HG02884 (cell line): ENCODE results near the gene CCDC85B.

Experiments used
- ATAC-seq: cut with Tn5 transposase; IDR thresholded peaks from one replicate; pipeline ENCODE4 v1.9.1; 2021; ENCODE audit warnings: mild to moderate bottlenecking, moderate library complexity; ENCODE audit not compliant: unreplicated experiment

The CCDC85B gene

DNA sequence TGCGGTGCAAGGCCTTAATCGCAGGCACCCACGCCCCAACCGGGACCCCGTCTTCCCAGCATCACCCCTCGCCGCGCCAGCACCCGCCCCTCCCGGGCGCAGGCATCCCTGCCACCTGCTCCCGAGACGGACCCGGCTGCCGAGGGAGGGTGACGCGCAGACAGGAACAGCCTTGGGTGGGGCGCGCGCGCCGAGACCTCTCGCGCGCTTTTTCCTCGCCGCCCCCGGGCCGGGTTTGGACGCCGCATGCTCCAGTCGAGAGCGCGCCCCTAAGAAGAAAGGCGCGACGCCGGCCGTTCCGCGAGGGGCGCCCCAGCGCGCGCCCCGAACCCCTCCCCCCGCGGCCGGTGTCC, 33.0 kb upstream of the CCDC85B start:
- no peak for ATAC-seq

DNA sequence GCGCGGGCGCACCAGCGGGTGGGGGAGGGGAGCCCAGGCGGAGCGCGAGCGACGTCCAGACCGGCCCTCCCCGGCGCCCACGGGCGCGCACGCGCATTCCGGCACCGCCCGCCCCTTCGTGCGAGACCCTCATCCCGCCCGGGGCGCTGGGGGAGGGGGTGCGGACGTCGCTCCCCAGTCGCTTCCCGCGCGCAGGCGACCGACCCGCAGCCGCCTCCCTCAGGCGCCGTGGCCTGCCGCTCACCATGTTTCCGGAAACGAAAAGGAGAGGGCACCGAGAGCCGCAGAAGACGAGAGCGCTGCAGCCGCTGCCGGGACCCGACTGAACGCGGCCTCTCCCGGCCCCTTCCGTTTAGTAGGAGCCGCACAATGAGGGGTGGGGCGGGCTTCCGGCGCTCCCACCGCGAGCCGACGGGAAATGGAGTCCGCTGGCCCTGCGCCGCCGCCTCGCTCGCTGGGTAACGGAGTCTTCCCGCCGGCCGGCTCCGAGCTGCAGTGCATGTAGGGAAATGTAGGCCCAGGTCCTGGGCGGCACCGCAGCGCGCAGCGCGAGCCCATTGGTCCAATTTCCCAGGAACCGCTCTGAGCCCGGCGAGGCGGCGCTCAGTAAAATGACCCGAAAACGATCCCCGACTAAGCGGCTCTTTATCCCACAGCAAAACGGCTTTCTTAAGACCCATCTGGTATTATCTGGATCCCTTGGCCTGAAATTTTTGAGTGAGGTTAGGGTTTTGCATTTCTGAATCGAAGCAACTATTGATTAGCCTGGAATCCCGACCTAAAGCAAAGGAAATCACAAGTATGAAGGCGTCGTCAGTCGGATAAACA, 32.4 kb upstream of the CCDC85B start, which contains the start of gene CFL1:
TSS of gene CFL1 (minus strand) at position 328 of the 828 bp plus-strand sequence. CDS start at position 247, 81 bp downstream.
- ATAC-seq: peak; percentile 38

GRCh38 chr11:65858681-65859087, 31.8 kb upstream of the CCDC85B start:
- no peak for ATAC-seq

GRCh38 chr11:65859095-65859811, 31.2 kb upstream of the CCDC85B start:
- peak; percentile 48 for ATAC-seq

DNA sequence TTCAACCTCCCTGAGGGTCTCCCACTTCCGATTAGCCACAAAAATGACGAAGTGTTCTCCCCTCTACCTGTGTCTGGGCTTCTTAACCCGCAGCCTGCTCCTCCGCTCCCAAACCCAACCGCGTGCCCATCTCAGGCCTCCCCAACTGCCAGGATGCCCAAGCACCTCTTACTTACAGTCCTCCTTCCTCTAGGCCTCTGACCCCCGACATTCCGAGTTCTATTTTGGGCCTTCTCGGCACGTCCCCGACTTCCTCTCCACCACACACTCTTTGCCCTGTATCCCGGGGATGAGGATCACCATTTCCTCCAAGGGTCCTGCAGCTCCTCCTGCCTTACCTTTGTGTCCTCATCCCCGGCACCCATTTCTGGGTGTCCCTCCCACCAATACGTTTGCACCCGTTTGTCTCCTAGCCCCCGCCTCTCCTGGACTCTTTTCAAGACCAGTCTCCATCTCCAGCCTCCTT, 30.6 kb upstream of the CCDC85B start:
- no peak for ATAC-seq

GRCh38 chr11:65860278-65861164, 30.0 kb upstream of the CCDC85B start, which contains the start of gene MUS81:
MUS81 (plus strand) TSS chr11:65860433; CDS start chr11:65860754, 321 bp downstream.
- ATAC-seq: no peak

GRCh38 chr11:65861165-65861505, 29.3 kb upstream of the CCDC85B start:
- no peak for ATAC-seq

GRCh38 chr11:65861533-65862183, 28.8 kb upstream of the CCDC85B start:
- no peak for ATAC-seq

DNA sequence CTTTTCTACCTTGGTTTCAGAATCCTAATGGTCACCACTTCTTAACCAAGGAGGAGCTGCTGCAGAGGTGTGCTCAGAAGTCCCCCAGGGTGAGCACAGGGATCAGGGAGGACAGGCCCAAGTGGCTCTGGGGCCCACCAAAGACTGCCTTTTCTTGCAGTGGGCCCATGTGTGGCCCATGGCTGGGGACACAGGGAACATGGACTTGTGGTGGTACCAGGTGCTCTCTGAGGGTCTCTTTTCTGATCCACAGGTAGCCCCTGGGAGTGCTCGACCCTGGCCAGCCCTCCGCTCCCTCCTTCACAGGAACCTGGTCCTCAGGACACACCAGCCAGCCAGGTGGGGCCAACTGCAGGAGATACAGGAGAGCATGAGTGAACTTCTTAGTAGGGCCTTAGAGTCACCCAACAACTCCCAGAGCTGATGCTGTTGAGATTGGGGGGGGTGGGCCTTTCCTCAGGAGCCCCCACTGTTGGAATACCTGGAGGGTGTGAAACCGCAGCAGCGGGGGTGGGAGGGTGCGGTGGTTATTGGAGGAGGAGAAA, 28.2 kb upstream of the CCDC85B start:
- no peak for ATAC-seq

- ATAC-seq: no peak
These were observed 27.3 kb upstream of the CCDC85B start for GRCh38 chr11:65862941-65863888.

DNA sequence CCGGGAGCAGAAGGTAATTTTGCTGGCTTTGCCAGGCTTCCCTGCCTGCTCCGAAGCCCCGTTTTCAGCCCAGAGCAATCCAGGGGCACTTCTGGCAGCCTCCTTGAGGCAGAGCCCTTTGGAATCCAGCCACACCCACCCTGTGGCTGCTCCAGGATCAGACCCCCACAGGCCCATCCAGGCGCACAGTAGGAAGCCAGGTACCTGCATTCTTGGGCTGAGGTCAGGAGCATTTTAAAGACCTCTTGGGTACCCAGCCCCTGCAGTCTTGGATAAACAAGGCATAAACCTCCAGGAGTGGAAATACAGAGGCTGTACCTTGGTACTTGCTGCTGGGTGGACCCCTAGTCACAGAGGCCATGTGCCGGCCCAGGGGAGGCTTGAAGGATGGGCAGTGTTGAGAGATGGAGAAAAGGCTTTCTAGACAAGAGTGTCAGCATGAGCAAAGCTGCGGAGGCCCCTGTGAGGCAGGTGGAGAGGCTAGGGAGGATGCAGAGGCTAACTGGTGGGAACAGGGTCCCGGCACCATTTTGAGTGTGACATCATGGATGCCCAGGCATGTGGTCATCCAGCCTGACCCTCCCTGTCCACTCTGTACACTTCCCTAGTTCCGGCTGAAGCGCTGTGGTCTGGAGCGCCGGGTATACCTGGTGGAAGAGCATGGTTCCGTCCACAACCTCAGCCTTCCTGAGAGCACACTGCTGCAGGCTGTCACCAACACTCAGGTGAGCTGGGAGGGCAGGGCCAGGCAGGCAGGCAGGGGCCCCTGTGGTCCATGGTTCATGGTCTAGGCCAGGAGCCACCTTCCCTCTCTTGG, 26.4 kb upstream of the CCDC85B start:
- no peak for ATAC-seq

DNA sequence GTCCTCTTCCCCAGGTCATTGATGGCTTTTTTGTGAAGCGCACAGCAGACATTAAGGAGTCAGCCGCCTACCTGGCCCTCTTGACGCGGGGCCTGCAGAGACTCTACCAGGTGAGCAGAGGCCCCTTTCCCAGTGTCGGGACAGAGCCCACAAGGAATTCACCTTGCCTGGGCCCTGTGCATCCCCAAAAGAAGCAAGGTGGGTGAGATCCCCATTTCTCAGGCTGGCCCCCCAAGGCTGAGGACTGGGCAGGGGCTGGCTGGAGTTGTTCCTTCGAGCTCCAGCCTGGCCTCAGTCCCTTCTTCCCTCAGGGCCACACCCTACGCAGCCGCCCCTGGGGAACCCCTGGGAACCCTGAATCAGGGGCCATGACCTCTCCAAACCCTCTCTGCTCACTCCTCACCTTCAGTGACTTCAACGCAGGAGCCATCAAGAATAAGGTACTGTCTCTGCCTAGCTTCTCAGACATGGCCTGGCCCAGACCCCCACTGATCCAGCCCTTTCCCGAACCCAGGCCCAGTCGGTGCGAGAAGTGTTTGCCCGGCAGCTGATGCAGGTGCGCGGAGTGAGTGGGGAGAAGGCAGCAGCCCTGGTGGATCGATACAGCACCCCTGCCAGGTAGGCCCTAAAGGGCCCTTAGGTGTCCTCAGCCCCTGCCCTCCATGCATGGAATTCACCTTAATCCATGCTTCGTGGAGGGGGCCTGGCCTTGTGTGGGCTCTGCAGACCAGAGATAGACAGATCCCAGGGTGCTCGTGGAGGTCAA, 25.6 kb upstream of the CCDC85B start:
- no peak for ATAC-seq

DNA sequence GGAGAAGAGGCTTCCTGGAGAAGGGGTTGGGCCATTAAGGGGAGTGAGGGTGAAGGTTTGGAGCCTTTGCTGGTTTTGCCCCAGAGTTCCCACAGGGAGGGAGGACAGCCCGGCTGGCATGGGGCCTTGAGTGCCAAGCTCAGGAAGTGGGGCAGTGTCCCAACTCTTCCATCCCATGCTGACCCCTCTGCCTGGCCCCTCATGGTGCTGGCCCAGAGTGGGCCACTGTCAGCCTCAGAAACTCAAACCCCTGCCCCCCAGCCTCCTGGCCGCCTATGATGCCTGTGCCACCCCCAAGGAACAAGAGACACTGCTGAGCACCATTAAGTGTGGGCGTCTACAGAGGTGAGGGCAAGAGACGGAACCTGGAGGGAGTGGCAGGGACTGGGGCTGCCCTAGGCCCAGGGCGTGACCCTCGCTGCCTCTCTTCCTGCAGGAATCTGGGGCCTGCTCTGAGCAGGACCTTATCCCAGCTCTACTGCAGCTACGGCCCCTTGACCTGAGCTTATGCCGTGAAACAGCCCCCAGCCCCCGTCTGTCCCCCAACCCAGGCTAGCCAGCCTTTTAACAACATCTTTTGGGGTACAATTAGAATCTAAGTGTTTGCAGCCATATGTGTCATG, 24.8 kb upstream of the CCDC85B start:
- no peak for ATAC-seq

GRCh38 chr11:65866509-65867283, 23.8 kb upstream of the CCDC85B start:
- no peak for ATAC-seq

- no peak for ATAC-seq
These were observed 23.0 kb upstream of the CCDC85B start for GRCh38 chr11:65867284-65868071.
